ENCODE data around the gene KIF18A.

Gene KIF18A

DNA sequence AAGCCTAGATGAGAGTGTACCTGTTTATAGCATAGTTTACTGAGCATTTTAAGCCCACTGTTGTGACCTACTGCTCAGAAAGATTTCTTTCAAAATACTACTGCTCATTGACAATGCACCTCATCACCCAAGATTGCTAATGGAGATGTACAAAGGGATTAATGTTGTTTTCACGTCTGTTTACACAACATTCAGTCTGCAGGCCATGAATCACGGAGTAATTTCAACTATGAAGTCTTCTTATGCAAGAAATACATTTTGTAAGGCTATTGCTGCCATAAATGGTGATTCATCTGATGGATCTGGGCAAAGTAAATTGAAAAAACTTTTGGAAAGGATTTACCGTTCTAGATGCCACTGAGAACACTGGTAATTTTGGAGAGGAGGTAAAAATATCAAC, 112.9 kb downstream of the KIF18A start:
- H3K9me3 Mint-ChIP-seq = peaks cover 16% of the 10 kb centered on the region
- no peak overlapping the region for H3K4me3 Mint-ChIP-seq
- no peaks in the 10 kb centered on the region for H3K36me3 Mint-ChIP-seq (ENCODE audit: low read depth)
- DNase-seq (ENCODE audit: low spot score) = no peak
- no peaks in the 10 kb centered on the region for H3K27me3 Mint-ChIP-seq (ENCODE audit: low read depth)
- H3K4me1 Mint-ChIP-seq (ENCODE audit: low read depth) = no peaks in the 10 kb centered on the region
- no peak overlapping the region for H3K27ac Mint-ChIP-seq

DNA sequence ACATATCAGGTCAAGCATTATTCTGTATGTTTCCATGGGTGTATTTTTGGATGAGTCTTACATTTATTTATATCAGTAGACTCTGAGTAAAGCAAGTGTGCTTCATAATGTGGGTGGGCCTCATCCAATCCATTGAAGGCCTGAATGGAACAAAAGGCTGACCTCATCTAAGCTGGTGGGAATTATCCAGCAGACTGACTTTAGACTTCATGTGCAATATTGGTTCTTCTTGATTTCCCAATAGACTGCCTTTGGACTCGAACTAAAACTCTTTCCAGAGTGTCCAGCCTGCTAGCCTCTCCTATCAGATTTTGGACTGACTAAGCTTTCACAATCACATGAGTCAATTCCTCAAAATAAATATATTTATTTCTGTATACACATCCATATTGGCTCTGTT, 116.2 kb downstream of the KIF18A start:
- H3K27me3 Mint-ChIP-seq (ENCODE audit: low read depth) = no peaks in the 10 kb centered on the region
- H3K4me1 Mint-ChIP-seq (ENCODE audit: low read depth) = peaks cover 2% of the 10 kb centered on the region
- no peaks in the 10 kb centered on the region for H3K9me3 Mint-ChIP-seq
- H3K27ac Mint-ChIP-seq = no peak overlapping the region
- H3K36me3 Mint-ChIP-seq (ENCODE audit: low read depth) = no peaks in the 10 kb centered on the region
- no peak for DNase-seq (ENCODE audit: low spot score)
- no peak overlapping the region for H3K4me3 Mint-ChIP-seq

DNA sequence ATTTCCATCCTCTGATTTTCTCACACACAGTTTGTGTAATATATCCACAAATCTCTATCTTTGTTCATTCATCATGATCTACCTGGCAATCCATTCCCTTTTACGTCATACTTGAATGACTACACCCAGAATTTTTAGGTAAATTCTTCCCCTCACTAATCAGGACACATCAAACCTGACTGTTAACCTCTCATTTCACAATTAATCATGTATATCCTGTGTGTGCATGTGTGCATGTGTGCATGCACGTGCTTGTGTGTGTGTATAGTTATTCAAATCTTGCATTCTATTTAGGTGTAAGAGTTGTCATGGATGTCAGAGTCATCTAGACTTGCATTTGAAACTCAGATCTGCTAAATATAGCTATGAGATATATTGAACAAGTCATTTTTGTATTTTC, 130.4 kb downstream of the KIF18A start:
- no peaks in the 10 kb centered on the region for H3K9me3 Mint-ChIP-seq
- no peaks in the 10 kb centered on the region for H3K4me1 Mint-ChIP-seq (ENCODE audit: low read depth)
- no peaks in the 10 kb centered on the region for H3K36me3 Mint-ChIP-seq (ENCODE audit: low read depth)
- DNase-seq (ENCODE audit: low spot score) = no peak
- H3K4me3 Mint-ChIP-seq = no peak overlapping the region
- H3K27me3 Mint-ChIP-seq (ENCODE audit: low read depth) = no peaks in the 10 kb centered on the region
- no peak overlapping the region for H3K27ac Mint-ChIP-seq

DNA sequence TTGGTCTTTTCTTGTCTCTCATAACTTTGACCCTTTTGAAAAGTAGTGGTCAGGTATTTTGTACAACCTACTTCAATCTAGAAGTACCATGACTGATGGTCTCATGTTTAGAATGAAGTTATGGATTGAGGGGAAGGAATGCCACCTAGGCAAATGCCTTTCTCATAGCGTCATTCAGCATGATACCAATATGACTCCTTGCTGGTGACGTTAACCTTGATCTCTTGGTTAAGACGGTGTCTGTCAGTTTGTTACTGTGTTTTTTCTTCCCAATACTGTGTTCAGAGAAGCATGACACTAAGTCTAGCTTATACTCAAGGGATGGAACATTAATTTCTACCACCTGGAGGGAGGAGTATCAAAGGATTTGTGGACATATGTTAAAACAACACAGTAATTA, 130.9 kb downstream of the KIF18A start:
- Mint-ChIP-seq H3K9me3 (no peaks in the 10 kb centered on the region), H3K36me3 (ENCODE audit: low read depth) (no peaks in the 10 kb centered on the region), H3K4me3 (no peak overlapping the region), H3K4me1 (ENCODE audit: low read depth) (no peaks in the 10 kb centered on the region), H3K27me3 (ENCODE audit: low read depth) (no peaks in the 10 kb centered on the region), H3K27ac (no peak overlapping the region)
- no peak for DNase-seq (ENCODE audit: low spot score)

DNA sequence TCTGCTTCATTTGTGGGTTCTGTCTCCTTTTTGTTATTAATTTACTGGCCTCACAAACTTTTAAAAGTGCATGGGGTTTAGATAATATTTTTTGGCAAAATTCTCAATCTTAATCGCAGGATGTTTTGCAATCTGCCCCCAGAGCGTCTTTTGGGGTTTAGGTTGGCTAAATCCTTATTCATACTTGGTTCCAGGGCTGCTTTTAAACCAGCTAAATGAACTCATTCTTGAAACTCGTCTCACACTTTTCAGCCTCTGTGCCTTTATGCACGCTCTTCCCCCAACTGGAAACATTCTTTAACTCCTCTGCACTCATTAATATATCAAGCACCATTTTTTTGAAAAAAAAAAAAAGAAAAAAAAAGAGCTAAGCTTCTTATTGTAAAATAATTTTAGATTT, 131.7 kb downstream of the KIF18A start:
- Mint-ChIP-seq H3K4me1 (ENCODE audit: low read depth) (no peaks in the 10 kb centered on the region), H3K27ac (no peak overlapping the region), H3K36me3 (ENCODE audit: low read depth) (no peaks in the 10 kb centered on the region), H3K9me3 (no peaks in the 10 kb centered on the region), H3K4me3 (no peak overlapping the region), H3K27me3 (ENCODE audit: low read depth) (no peaks in the 10 kb centered on the region)
- no peak for DNase-seq (ENCODE audit: low spot score)

DNA sequence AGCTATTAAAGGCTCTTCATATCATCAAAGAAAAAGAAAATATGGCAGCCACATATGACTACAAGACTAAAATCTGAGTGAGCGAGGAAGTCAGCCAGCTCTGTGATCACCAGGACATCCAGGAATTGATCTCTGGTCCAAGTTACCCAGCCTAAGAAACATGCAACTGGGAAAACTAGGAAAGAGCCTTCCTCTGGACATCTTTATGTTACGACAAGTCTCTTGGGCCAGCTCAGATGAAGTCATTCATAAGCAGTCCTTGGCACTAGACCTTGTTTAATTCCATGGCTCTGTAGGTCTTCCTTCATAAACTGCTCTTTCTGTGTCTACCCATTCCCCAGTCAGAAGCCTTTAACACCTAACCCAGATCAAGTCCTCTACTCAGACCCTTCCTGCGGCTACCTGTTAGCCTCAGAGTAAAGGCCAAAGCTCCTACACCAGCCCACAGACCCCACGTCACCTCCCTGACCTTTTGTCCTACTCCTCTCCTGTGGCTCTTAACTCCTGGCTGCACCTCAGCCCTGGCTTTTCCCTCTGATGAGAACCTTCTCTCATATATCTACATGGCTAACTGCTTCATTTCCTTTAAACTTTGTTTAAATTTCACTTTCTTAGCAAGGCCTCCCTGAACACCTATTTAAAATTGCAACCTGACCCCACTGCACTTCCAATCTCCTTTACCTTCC, 134.0 kb downstream of the KIF18A start:
- no peaks in the 10 kb centered on the region for H3K9me3 Mint-ChIP-seq
- no peak overlapping the region for H3K27ac Mint-ChIP-seq
- no peaks in the 10 kb centered on the region for H3K36me3 Mint-ChIP-seq (ENCODE audit: low read depth)
- no peaks in the 10 kb centered on the region for H3K4me1 Mint-ChIP-seq (ENCODE audit: low read depth)
- no peaks in the 10 kb centered on the region for H3K27me3 Mint-ChIP-seq (ENCODE audit: low read depth)
- DNase-seq (ENCODE audit: low spot score) = no peak
- no peak overlapping the region for H3K4me3 Mint-ChIP-seq

DNA sequence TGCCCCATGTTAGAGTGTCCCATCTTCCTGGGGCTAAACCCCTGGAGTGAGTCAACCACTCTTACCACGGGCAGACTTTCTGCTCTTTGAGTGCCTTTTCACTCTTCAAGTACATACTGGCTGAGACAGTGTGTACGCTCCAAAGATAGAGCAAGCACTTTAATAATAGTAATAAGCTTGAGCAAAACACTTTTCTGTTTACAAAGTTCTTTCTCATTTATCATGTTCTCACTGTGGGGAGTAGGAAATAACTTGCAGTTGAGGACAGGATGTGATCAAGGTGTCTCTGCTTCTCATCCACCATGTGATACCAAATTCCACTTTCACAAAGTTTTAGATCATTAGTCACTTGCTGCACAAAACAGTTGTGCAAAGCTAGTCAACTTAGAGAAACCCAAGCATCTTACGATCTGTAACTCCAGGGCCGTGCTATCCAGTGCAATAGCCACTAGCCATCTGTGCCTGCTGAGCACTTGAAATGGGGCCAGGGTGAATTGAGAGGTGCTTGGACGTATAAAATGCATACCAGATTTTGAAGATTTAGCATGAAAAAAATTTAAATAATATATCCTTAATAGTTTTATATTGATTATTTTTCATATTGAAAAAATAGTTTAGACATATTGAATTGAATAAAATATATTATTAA, 135.3 kb downstream of the KIF18A start:
- DNase-seq (ENCODE audit: low spot score) = no peak
- no peaks in the 10 kb centered on the region for H3K27me3 Mint-ChIP-seq (ENCODE audit: low read depth)

DNA sequence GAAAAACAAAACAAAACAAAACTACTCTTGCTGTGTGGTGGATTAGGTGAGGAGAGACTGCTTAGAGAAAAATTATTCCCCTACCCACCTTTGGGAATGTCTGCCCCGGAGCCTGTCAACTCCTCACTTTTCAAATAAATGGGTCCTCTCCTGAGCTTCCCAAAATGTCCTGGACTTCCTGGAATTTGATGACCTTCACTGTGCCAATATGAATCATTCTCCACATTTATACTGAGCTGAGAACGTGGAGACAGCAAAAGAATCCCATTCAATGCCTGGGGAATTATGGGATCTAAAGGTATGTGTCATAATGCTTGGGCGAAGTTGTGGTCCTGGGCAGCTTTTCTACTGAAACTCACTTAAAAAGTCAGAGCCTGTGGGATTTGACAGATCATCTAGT, 136.8 kb downstream of the KIF18A start:
- Mint-ChIP-seq H3K4me3 (no peak overlapping the region), H3K27ac (no peak overlapping the region), H3K27me3 (ENCODE audit: low read depth) (no peaks in the 10 kb centered on the region), H3K4me1 (ENCODE audit: low read depth) (no peaks in the 10 kb centered on the region), H3K9me3 (no peaks in the 10 kb centered on the region), H3K36me3 (ENCODE audit: low read depth) (no peaks in the 10 kb centered on the region)
- DNase-seq (ENCODE audit: low spot score) = no peak

More for the DNA sequence above, 135.3 kb downstream of the KIF18A start:
- H3K27ac Mint-ChIP-seq = no peak overlapping the region
- no peaks in the 10 kb centered on the region for H3K36me3 Mint-ChIP-seq (ENCODE audit: low read depth)
- H3K4me1 Mint-ChIP-seq (ENCODE audit: low read depth) = no peaks in the 10 kb centered on the region
- H3K9me3 Mint-ChIP-seq = no peaks in the 10 kb centered on the region
- no peak overlapping the region for H3K4me3 Mint-ChIP-seq

Measured in T-helper 2 cell treated with Interferon-gamma antibody and Interleukin-4, amounts not matched to agents 5 μg/mL and 100 μg/mL, for 36 hours (primary cell).